GM12878 (cell line): ENCODE measurements around the gene SGSM2. TPM values are rescaled to one million over a fixed set of nuclear protein-coding genes. Genes with fewer than 3 reads are reported as not detected.

Source experiments
- ATAC-seq: fragments of 200-7000 bp; cut with Tn5 transposase; 3 replicates; pipeline ENCODE4 v1.9.1; 2020; ENCODE audit warnings: mild to moderate bottlenecking, moderate library complexity
- BruUV-seq: library from RNA; stranded (reverse); fragments of 400-500 nt; replicated peaks from 2 replicates; lab custom pipeline; 2021; lab: Mats Ljungman, UMichigan
- CTCF ChIA-PET: fragments of 300-600 bp; sonication (Branson Sonifier 250); formaldehyde crosslinking; extraction: SDS; loops from one replicate; lab custom pipeline; 2021; ENCODE audit warnings: inconsistent platforms; lab: Yijun Ruan, JAX
- POLR2A ChIA-PET: fragments of 350-600 bp; formaldehyde crosslinking; extraction: SDS; loops from one replicate; lab custom pipeline; 2021; ENCODE audit warnings: inconsistent platforms; lab: Charles Lee
- RAD21 ChIA-PET: fragments of 300-600 bp; sonication (Branson Sonifier 250); formaldehyde crosslinking; loops from one replicate; lab custom pipeline; 2023; ENCODE audit warnings: antibody characterized with exemption; ENCODE audit not compliant: unreplicated experiment; lab: Charles Lee
- SMC1A ChIA-PET: fragments of 300-600 bp; sonication (Branson Sonifier 250); formaldehyde crosslinking; loops from one replicate; lab custom pipeline; 2023; ENCODE audit not compliant: unreplicated experiment, uncharacterized antibody; lab: Charles Lee
- DNase-seq: peaks from one replicate; pipeline ENCODE4 v3.0.0-alpha.2; 2011; ENCODE audit warnings: low read depth, low spot score
- FAIRE-seq: peaks from 3 replicates; lab custom pipeline; 2011; peaks lifted over from hg19 to GRCh38; lab: Jason Lieb, UNC
- H2AFZ ChIP-seq: 2 replicates; pipeline ENCODE4 v1.6.0; 2011; ENCODE audit warnings: low read depth, low read length, control low read depth; ENCODE audit not compliant: control insufficient read depth
- H3K27ac ChIP-seq: 2 replicates; pipeline ENCODE4 v1.5.1; 2011; ENCODE audit warnings: control low read depth; ENCODE audit not compliant: control insufficient read depth, insufficient read depth
- H3K27me3 ChIP-seq, 2 experiments: replicated peaks in 1 of 2; 2 replicates each; pipeline versions ENCODE4 v1.6.0 to v1.6.1; 2011; ENCODE audit warnings: low read length in 1 of 2; ENCODE audit not compliant: control insufficient read depth in 2 of 2, insufficient read depth in 2 of 2
- H3K36me3 ChIP-seq, 2 experiments: 2 replicates each; pipeline ENCODE4 v1.5.1; 2011; ENCODE audit warnings: low read length in 1 of 2; ENCODE audit not compliant: control insufficient read depth in 2 of 2, insufficient read depth in 2 of 2
- H3K4me1 ChIP-seq: 2 replicates; pipeline ENCODE4 v1.6.1; 2011; ENCODE audit warnings: mild to moderate bottlenecking, low read length, moderate library complexity, mixed read lengths; ENCODE audit not compliant: control insufficient read depth, insufficient read depth
- H3K4me2 ChIP-seq: 2 replicates; pipeline ENCODE4 v1.6.0; 2011; ENCODE audit warnings: control low read depth; ENCODE audit not compliant: control insufficient read depth, insufficient read depth
- H3K4me3 ChIP-seq: fragments of 200-600 bp; sonication (generic); 2 replicates; pipeline ENCODE4 v1.5.1; 2016
- H3K79me2 ChIP-seq: 2 replicates; pipeline ENCODE4 v1.6.0; 2011; ENCODE audit warnings: low read length; ENCODE audit not compliant: control insufficient read depth, insufficient read depth
- H3K9ac ChIP-seq: 2 replicates; pipeline ENCODE4 v1.8.0; 2011; ENCODE audit warnings: low read length, control low read depth, mixed read lengths; ENCODE audit not compliant: control insufficient read depth, insufficient read depth
- H3K9me3 ChIP-seq: replicated peaks from 3 replicates; pipeline ENCODE4 v1.5.1; 2011; ENCODE audit warnings: mild to moderate bottlenecking, low read length; ENCODE audit not compliant: control insufficient read depth, insufficient read depth
- H4K20me1 ChIP-seq: 2 replicates; pipeline ENCODE4 v1.6.0; 2011; ENCODE audit not compliant: control insufficient read depth, insufficient read depth
- ATF7 ChIP-seq: fragments of 450-650 bp; IDR thresholded peaks from 2 replicates; pipeline ENCODE4 v1.6.1; 2016; ENCODE audit warnings: low read depth, mild to moderate bottlenecking
- BRCA1 ChIP-seq: IDR thresholded peaks from 2 replicates; pipeline ENCODE4 v1.6.1; 2011; ENCODE audit warnings: low read depth, low read length, improper control_type of control experiment
- CREM ChIP-seq: IDR thresholded peaks from 2 replicates; pipeline ENCODE4 v1.6.1; 2014; ENCODE audit warnings: antibody characterized with exemption, low read depth
- IKZF1 ChIP-seq: fragments of 450-650 bp; conservative IDR thresholded peaks from 2 replicates; pipeline ENCODE4 v1.6.1; 2017; ENCODE audit warnings: antibody characterized with exemption, mild to moderate bottlenecking
- MYC ChIP-seq: IDR thresholded peaks from 2 replicates; pipeline ENCODE4 v1.6.1; 2011; ENCODE audit warnings: mild to moderate bottlenecking, low read length, moderate library complexity, inconsistent platforms; ENCODE audit not compliant: insufficient read depth, insufficient replicate concordance, insufficient read length, severe bottlenecking
- RELA ChIP-seq: fragments of 450-650 bp; IDR thresholded peaks from 2 replicates; pipeline ENCODE4 v1.8.0; 2014; ENCODE audit warnings: borderline replicate concordance; ENCODE audit not compliant: partially characterized antibody
- SUPT20H ChIP-seq: IDR thresholded peaks from 2 replicates; pipeline ENCODE4 v1.6.1; 2011; ENCODE audit warnings: low read depth, mild to moderate bottlenecking, low read length, moderate library complexity, borderline replicate concordance; ENCODE audit not compliant: control insufficient read depth
- TCF3 ChIP-seq: IDR thresholded peaks from 2 replicates; pipeline ENCODE4 v1.6.1; 2012; ENCODE audit warnings: low read depth, mild to moderate bottlenecking, low read length, borderline replicate concordance; ENCODE audit not compliant: insufficient read depth
- WGBS: methylation state at CpG from one replicate; pipeline ENCODE4 v1.1.6; 2016; ENCODE audit warnings: low lambda C conversion rate; ENCODE audit not compliant: insufficient replicate concordance, insufficient coverage; ENCODE audit errors: missing lambda C conversion rate; 5-methylcytosine and 5-hydroxymethylcytosine counted together
- in situ Hi-C: fragments of 300-500 bp; cut with MboI; formaldehyde crosslinking; loops from 9 replicates; pipeline ENCODE4 v1.14.3; 2018; ENCODE audit warnings: mixed read lengths
- intact Hi-C: fragments of 100-400 bp; cut with micrococcal nuclease; formaldehyde crosslinking; loops from one replicate; pipeline ENCODE4 v1.14.2; 2022; ENCODE audit not compliant: unreplicated experiment
- polyA plus RNA-seq, 11 experiments: library from polyadenylated mRNA; depleted of rRNA in 4 of 11; unstranded in 6 of 11; stranded (reverse) in 5 of 11; fragments of >200 nt; fragmentation: Nextera tagmentation in 4 of 11; fragmentation: Illumina TruSeq in 1 of 11; extraction: Ambion mirVana in 4 of 11; extraction: Trizol in 1 of 11; gene quantifications; 1 replicate in 1 of 11; 2 replicates in 10 of 11; pipeline versions ENCODE4 v1.2.1 to v1.2.3, GENCODE V29; 2011 to 2016; ENCODE audit warnings: inconsistent platforms in 2 of 11, missing spikeins in 2 of 11, low read depth in 1 of 11
- total RNA-seq, 4 experiments: library from RNA; depleted of rRNA in 3 of 4; stranded (reverse); fragments of >200 nt in 3 of 4; fragmentation: Illumina TruSeq in 1 of 4; extraction: Trizol in 1 of 4; gene quantifications; 2 replicates each; pipeline versions ENCODE4 v1.2.1 to v1.2.3, GENCODE V29; 2013 to 2021

The SGSM2 gene
- total and polyA plus RNA-seq, 10 of the 15 experiments (the other 5 are each of a cell fraction or from before 2014, with no cell fraction given), result 0.50 to 50.9 (median 18.5) TPM

DNA sequence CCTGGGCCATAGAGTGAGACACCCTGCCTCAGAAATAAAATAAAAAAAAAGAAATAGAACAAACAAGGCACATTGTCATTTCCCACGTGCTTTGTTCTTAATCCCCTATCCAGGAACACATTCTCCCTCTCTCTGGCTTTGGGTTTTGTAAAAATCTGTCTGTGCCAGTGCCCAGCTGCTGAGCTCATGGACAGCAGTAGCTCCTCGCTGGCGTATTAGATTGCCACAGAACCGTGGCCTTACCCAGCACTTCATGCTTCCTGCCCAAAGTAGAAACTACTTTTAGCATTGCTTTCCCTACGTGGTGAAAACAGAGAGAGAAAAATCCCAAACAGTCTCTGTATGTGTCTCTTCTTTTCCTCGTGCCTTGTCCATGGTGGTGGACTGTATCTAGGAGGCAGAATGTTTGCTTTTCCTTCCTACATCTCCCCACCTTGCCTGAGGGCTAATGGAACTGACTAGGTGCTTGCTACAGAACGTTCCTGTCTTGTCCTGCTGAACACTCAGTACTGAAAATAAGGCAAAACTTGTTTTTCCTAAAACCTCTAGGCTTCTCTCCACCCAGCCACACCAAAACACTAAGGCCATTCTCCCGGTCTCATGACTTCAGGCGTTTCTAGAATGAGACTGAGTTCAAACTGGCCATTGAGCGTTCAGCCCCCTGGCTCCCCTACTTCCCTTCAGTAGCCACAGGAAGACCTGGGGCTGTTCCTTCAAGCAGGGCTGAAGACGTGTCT lies 37.4 kb downstream of the SGSM2 start:
- Histone ChIP-seq H3K9ac (no peak overlapping the region), H3K27me3 (no peaks in the 10 kb centered on the region), H3K4me1 (no peaks in the 10 kb centered on the region), H3K79me2 (no peaks in the 10 kb centered on the region), H3K27ac (no peak overlapping the region), H3K4me3 (no peak overlapping the region), H2AFZ (no peak overlapping the region), H3K4me2 (no peak overlapping the region), H3K9me3 (no peaks in the 10 kb centered on the region), H4K20me1 (no peaks in the 10 kb centered on the region), H3K36me3 (no peaks in the 10 kb centered on the region; a peak in 3 of 4 replicates)
- SMC1A ChIA-PET, result interaction anchor here (1.8 kb wide), 1 partner anchor 41 kb away, joined by 7 read pairs; no protein-coding TSS in a partner anchor
- in situ Hi-C loops (loop anchor here (5.0 kb wide), 1 partner anchor 38 kb away; no protein-coding TSS in a partner anchor), intact Hi-C loops (no loop called here)
- TF ChIP-seq IKZF1 (no peak), CREM (no peak), MYC (no peak), RELA (no peak)
- POLR2A ChIA-PET, result no interaction called here
- CTCF ChIA-PET, result interaction anchor here (1.0 kb wide), 1 partner anchor 42 kb away, joined by 3 read pairs; no protein-coding TSS in a partner anchor
- DNase-seq (no peak), ATAC-seq (no peak), FAIRE-seq (no peak)
- no TSS peak for BruUV-seq
- RAD21 ChIA-PET, result interaction anchor here (0.7 to 1.9 kb wide), 2 partner anchors 8 to 42 kb away, joined by 3 to 5 read pairs; no protein-coding TSS in a partner anchor
- WGBS, result 45% methylated on average over 11 of the region's 11 CpGs

DNA sequence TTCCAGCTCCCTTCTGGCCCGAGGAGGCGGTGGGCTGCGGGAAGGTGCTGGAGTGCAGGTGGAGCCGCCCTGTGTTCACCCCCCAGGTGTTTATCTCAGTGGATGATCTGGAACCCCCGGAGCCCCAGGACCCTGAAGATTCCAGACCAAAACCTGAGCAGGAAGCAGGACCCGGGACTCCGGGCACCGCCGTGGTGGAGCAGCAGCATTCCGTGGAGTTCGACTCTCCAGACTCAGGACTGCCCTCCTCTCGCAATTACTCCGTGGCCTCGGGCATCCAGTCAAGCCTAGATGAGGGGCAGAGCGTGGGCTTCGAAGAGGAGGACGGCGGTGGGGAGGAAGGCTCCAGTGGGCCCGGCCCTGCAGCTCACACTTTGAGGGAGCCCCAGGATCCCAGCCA lies 38.1 kb downstream of the SGSM2 start:
- no peak for ATAC-seq
- WGBS, result over 99% methylated on average over 19 of the region's 19 CpGs
- H4K20me1 ChIP-seq, result no peaks in the 10 kb centered on the region
- no peak overlapping the region for H3K4me2 ChIP-seq
- H3K27me3 ChIP-seq, result no peaks in the 10 kb centered on the region
- H3K4me1 ChIP-seq, result no peaks in the 10 kb centered on the region
- FAIRE-seq, result no peak
- H3K36me3 ChIP-seq, result no peaks in the 10 kb centered on the region; a peak in 3 of 4 replicates
- no peak overlapping the region for H3K27ac ChIP-seq
- intact Hi-C loops (no loop called here), in situ Hi-C loops (loop anchor here (5.0 kb wide), 1 partner anchor 37 kb away; no protein-coding TSS in a partner anchor)
- no peak overlapping the region for H2AFZ ChIP-seq
- H3K79me2 ChIP-seq, result no peaks in the 10 kb centered on the region
- H3K9ac ChIP-seq, result no peak overlapping the region
- H3K4me3 ChIP-seq, result no peak overlapping the region
- no peaks in the 10 kb centered on the region for H3K9me3 ChIP-seq
- ChIA-PET SMC1A (no interaction called here), CTCF (no interaction called here), POLR2A (no interaction called here), RAD21 (no interaction called here)
- TF ChIP-seq ATF7 (no peak), SUPT20H (no peak), BRCA1 (no peak), TCF3 (no peak)
- no peak for DNase-seq
- no TSS peak for BruUV-seq
